T-helper 1 cell treated with Interleukin-12 subunit alpha and Interleukin-12 subunit beta and Interleukin-4 antibody, amounts not matched to agents 30 μg/mL and 1 μg/mL, for 36 hours (primary cell): ENCODE data around the gene WIZ.

ENCODE experiments used
- H3K27ac Mint-ChIP-seq: one replicate; pipeline ENCODE4 v1.8.0; 2021; ENCODE audit warnings: mild to moderate bottlenecking, mixed read lengths
- H3K27me3 Mint-ChIP-seq: one replicate; pipeline ENCODE4 v1.8.0; 2021; ENCODE audit warnings: low read depth, mixed read lengths
- H3K36me3 Mint-ChIP-seq: one replicate; pipeline ENCODE4 v1.8.0; 2021; ENCODE audit warnings: low read depth, mixed read lengths
- H3K4me1 Mint-ChIP-seq: one replicate; pipeline ENCODE4 v1.8.0; 2021; ENCODE audit warnings: low read depth, mixed read lengths
- H3K4me3 Mint-ChIP-seq: one replicate; pipeline ENCODE4 v1.8.0; 2021; ENCODE audit warnings: mild to moderate bottlenecking, moderate library complexity, mixed read lengths
- H3K9me3 Mint-ChIP-seq: one replicate; pipeline ENCODE4 v1.8.0; 2021; ENCODE audit warnings: mixed read lengths

Gene WIZ

DNA sequence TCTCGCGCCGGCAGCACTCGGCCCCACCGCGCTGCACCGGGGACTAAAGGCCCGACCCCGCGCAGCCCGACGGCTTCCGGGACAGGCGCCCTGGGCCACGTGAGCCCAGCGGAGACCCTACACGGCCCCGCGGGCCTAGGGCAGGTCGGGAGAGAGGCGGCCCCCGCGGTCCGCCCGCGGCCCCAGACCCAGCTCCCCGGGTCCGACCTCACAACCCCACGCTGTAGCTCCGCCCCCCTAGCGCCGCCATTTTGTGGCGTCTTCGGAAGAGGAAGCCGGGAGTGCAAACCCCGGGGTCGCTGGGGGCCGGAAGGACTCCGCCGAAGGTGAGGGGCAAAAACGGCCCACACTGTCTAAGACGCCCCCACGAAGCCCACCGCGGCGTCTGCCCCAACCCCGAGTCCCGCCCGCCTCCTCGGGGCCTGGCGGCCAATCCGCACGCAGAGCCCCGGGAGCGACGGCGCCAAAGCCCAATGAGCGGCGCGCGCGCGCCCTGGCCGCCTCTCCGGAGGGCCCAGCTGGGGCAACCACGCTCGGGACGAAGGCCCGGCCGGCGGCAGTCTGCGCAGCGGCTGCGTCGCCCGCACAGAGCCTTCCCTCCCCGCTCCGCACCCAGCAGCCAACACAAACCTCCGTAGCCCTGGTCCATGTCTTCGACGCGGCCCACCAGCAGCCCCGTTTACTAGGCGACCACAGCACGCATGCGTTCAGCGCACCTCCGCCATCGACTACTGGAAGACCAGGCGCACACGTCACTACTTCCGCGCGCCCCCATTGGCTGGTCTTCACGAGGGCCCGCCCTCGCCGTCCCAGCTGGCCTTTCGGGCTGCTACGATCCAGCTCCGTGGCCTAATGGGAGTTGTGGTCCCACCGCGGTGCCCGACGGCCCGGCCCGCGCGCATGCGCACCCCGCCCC lies 70.4 kb downstream of the WIZ start, which contains the start of gene AKAP8:
AKAP8 (minus strand) TSS at position 705 of the 916 bp plus-strand sequence; CDS start at position 649, 56 bp downstream.
- peak within 1 kb of the TSS; percentile 99 for H3K4me3 Mint-ChIP-seq
- H3K36me3 Mint-ChIP-seq: peaks cover 7% of the 10 kb centered on the region
- H3K27ac Mint-ChIP-seq: peak within 1 kb of the TSS; percentile 100
- no peaks in the 10 kb centered on the region for H3K9me3 Mint-ChIP-seq
- H3K27me3 Mint-ChIP-seq: no peaks in the 10 kb centered on the region
- peaks cover 31% of the 10 kb centered on the region for H3K4me1 Mint-ChIP-seq

- Mint-ChIP-seq H3K36me3 (peaks cover 7% of the 10 kb centered on the region), H3K4me1 (peaks cover 31% of the 10 kb centered on the region), H3K27ac (peak overlapping the region; percentile 93), H3K27me3 (no peaks in the 10 kb centered on the region), H3K4me3 (peak overlapping the region; percentile 99), H3K9me3 (no peaks in the 10 kb centered on the region)
Measured at GRCh38 chr19:15378534-15379082, 71.1 kb downstream of the WIZ start.

GRCh38 chr19:15374796-15375440 lies 74.8 kb downstream of the WIZ start:
- Mint-ChIP-seq H3K4me3 (no peak overlapping the region), H3K4me1 (peaks cover 16% of the 10 kb centered on the region), H3K36me3 (peaks cover 21% of the 10 kb centered on the region), H3K9me3 (no peaks in the 10 kb centered on the region), H3K27ac (no peak overlapping the region), H3K27me3 (no peaks in the 10 kb centered on the region)

- no peak overlapping the region for H3K27ac Mint-ChIP-seq
- H3K36me3 Mint-ChIP-seq: peaks cover 21% of the 10 kb centered on the region
- H3K4me1 Mint-ChIP-seq: peaks cover 16% of the 10 kb centered on the region
- H3K4me3 Mint-ChIP-seq: no peak overlapping the region
- no peaks in the 10 kb centered on the region for H3K27me3 Mint-ChIP-seq
- H3K9me3 Mint-ChIP-seq: no peaks in the 10 kb centered on the region
Measured at GRCh38 chr19:15374105-15374651, 75.6 kb downstream of the WIZ start.

DNA sequence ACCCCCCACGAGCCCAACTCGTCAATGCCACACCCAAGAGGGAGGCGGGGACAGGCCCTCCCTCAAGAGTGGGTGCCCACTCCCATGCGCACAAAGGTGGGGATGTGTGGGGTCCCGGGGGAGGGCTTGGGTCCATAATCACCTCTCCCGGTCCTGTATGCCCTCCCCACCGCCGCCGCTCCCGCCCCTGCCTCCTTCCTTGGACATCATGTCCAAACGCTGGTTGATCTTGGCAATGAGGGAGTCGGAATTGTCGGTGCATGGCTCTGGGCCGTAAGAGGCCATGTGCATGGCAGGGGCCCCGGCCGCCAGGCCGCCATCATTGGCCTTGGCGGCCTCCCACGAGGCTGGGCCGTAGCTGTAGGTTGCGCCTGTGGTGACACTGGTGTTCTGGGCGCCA lies 76.1 kb downstream of the WIZ start:
- no peak overlapping the region for H3K27ac Mint-ChIP-seq
- no peaks in the 10 kb centered on the region for H3K27me3 Mint-ChIP-seq
- peaks cover 16% of the 10 kb centered on the region for H3K4me1 Mint-ChIP-seq
- H3K36me3 Mint-ChIP-seq: peaks cover 25% of the 10 kb centered on the region
- no peak overlapping the region for H3K4me3 Mint-ChIP-seq
- no peaks in the 10 kb centered on the region for H3K9me3 Mint-ChIP-seq

DNA sequence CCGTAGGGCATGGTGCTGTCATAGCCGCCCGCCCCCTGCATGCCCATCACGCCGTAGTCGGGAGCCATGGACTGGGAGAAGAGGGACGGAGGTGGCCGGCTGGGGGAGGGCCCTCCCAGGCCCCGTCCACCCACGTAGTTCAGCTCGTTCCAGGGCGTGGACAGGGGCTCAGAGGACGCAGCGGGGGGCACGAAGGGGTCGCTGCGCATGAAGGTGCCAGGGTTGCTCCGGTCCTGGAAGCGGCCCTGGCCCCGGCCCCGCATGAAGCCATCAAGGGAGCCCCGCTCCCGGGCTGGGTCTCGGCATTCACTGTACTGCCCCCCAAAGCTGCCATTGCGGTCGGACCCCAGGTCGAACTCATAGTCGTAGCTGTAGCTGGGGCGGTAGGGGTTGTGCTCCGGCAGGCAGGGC lies 76.9 kb downstream of the WIZ start:
- Mint-ChIP-seq H3K27ac (no peak overlapping the region), H3K27me3 (no peaks in the 10 kb centered on the region), H3K36me3 (peaks cover 25% of the 10 kb centered on the region), H3K4me3 (no peak overlapping the region), H3K9me3 (no peaks in the 10 kb centered on the region), H3K4me1 (peaks cover 12% of the 10 kb centered on the region)

DNA sequence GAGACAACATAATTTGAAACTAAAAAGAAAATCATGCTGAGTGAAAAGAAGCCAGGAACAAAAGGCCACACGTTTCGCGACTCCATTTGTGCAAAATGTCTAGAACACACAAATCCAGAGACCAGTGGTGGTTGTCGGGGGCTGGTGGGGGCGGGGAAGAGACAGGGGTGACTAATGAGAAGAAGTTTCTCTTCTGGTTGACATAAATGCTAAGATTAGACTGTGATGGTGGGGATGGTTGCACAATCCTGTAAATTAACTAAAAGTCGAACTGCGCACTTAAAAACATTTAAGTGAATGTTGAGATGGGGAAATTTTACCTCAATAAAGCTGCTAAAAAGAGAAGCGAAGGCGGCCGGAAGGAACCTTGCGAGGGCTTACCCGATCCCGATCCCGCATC lies 77.3 kb downstream of the WIZ start:
- no peak overlapping the region for H3K4me3 Mint-ChIP-seq
- peaks cover 8% of the 10 kb centered on the region for H3K4me1 Mint-ChIP-seq
- no peaks in the 10 kb centered on the region for H3K27me3 Mint-ChIP-seq
- no peaks in the 10 kb centered on the region for H3K9me3 Mint-ChIP-seq
- peaks cover 25% of the 10 kb centered on the region for H3K36me3 Mint-ChIP-seq
- H3K27ac Mint-ChIP-seq: no peak overlapping the region

GRCh38 chr19:15371786-15372380 lies 77.9 kb downstream of the WIZ start:
- Mint-ChIP-seq H3K36me3 (peaks cover 25% of the 10 kb centered on the region), H3K27me3 (no peaks in the 10 kb centered on the region), H3K9me3 (no peaks in the 10 kb centered on the region), H3K4me3 (no peak overlapping the region), H3K4me1 (peaks cover 5% of the 10 kb centered on the region), H3K27ac (no peak overlapping the region)

DNA sequence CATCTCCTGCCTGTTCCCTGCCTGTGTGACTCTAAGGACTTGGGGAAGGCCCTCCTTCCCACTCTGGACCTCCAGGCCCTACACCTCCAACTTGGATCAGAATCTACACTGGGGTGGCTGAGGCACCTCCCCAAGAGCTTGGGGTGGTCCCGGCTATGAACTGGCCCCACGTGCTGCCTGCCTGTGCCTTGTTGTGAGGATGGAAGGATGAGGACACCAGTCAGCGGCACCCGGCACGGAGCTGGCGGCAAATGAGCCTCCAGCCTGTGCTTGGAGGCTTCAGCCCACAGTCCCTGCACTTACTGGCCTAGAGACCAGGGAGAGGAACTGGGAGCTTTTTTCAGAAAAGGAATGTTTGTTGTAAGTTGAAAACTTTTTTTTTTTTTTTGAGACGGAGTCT lies 78.6 kb downstream of the WIZ start:
- no peaks in the 10 kb centered on the region for H3K9me3 Mint-ChIP-seq
- H3K27ac Mint-ChIP-seq: no peak overlapping the region
- peaks cover 2% of the 10 kb centered on the region for H3K4me1 Mint-ChIP-seq
- peaks cover 25% of the 10 kb centered on the region for H3K36me3 Mint-ChIP-seq
- no peak overlapping the region for H3K4me3 Mint-ChIP-seq
- no peaks in the 10 kb centered on the region for H3K27me3 Mint-ChIP-seq
